GM23248 (cell line): ENCODE results near the gene SLIT3. TPM values are rescaled to one million over a fixed set of nuclear protein-coding genes. Genes with fewer than 3 reads are reported as not detected.

Experiments used
- DNase-seq: peaks from one replicate; pipeline ENCODE4 v3.0.0-alpha.2; 2015
- H2AFZ ChIP-seq: fragments of 200-600 bp; sonication (generic); 2 replicates; pipeline ENCODE4 v1.6.1; 2016; ENCODE audit warnings: antibody characterized with exemption
- H3F3A ChIP-seq: fragments of 200-600 bp; sonication (generic); 2 replicates; pipeline ENCODE4 v1.6.1; 2016; ENCODE audit warnings: mild to moderate bottlenecking, antibody characterized with exemption, mixed run types; ENCODE audit not compliant: insufficient read depth
- H3K27ac ChIP-seq: fragments of 200-600 bp; sonication (generic); 2 replicates; pipeline ENCODE4 v1.5.1; 2016; ENCODE audit warnings: mild to moderate bottlenecking
- H3K27me3 ChIP-seq: fragments of 200-600 bp; sonication (generic); replicated peaks from 2 replicates; pipeline ENCODE4 v1.6.1; 2016; ENCODE audit warnings: mild to moderate bottlenecking; ENCODE audit not compliant: insufficient read depth
- H3K36me3 ChIP-seq: fragments of 200-600 bp; sonication (generic); 2 replicates; pipeline ENCODE4 v1.6.1; 2016; ENCODE audit warnings: low read depth, mild to moderate bottlenecking
- H3K4me1 ChIP-seq: fragments of 200-600 bp; sonication (generic); 2 replicates; pipeline ENCODE4 v1.6.1; 2016; ENCODE audit warnings: mild to moderate bottlenecking; ENCODE audit not compliant: insufficient read depth
- H3K4me2 ChIP-seq: fragments of 200-600 bp; sonication (generic); one replicate; pipeline ENCODE4 v1.6.1; 2016; ENCODE audit warnings: mild to moderate bottlenecking; ENCODE audit not compliant: unreplicated experiment
- H3K4me3 ChIP-seq: fragments of 200-600 bp; sonication (generic); 2 replicates; pipeline ENCODE4 v1.5.1; 2016; ENCODE audit warnings: mild to moderate bottlenecking
- H3K79me2 ChIP-seq: fragments of 200-600 bp; sonication (generic); 2 replicates; pipeline ENCODE4 v1.6.1; 2016; ENCODE audit warnings: mild to moderate bottlenecking; ENCODE audit not compliant: insufficient read depth
- H3K9ac ChIP-seq: fragments of 200-600 bp; sonication (generic); 2 replicates; pipeline ENCODE4 v1.6.1; 2016; ENCODE audit warnings: mild to moderate bottlenecking
- H3K9me2 ChIP-seq: fragments of 200-600 bp; sonication (generic); 2 replicates; pipeline ENCODE4 v1.6.1; 2016; ENCODE audit warnings: mixed run types, mild to moderate bottlenecking, moderate library complexity; ENCODE audit not compliant: insufficient read depth
- H3K9me3 ChIP-seq: fragments of 200-600 bp; sonication (generic); one replicate; pipeline ENCODE4 v1.6.1; 2017; ENCODE audit warnings: low read depth
- H4K20me1 ChIP-seq: fragments of 200-600 bp; sonication (generic); 2 replicates; pipeline ENCODE4 v1.6.0; 2016; ENCODE audit not compliant: insufficient read depth
- EZH2 ChIP-seq: fragments of 200-600 bp; sonication (generic); IDR thresholded peaks from 2 replicates; pipeline ENCODE4 v1.6.1; 2018; ENCODE audit warnings: antibody characterized with exemption, mild to moderate bottlenecking; ENCODE audit not compliant: insufficient read depth, poor library complexity, severe bottlenecking
- EZH2phosphoT487 ChIP-seq: fragments of 200-600 bp; sonication (generic); IDR thresholded peaks from 2 replicates; pipeline ENCODE4 v1.6.1; 2018; ENCODE audit warnings: antibody characterized with exemption, moderate library complexity, mild to moderate bottlenecking, low read depth; ENCODE audit not compliant: insufficient read depth
- WGBS, 2 experiments: methylation state at CpG; one replicate each; pipeline ENCODE4 v1.1.6; 2015 to 2017; ENCODE audit warnings: low lambda C conversion rate in 2 of 2, low coverage in 1 of 2; ENCODE audit errors: missing lambda C conversion rate in 2 of 2; 5-methylcytosine and 5-hydroxymethylcytosine counted together
- in situ Hi-C: fragments of 300-500 bp; cut with MboI; formaldehyde crosslinking; loops from 2 replicates; pipeline ENCODE4 v1.15.0; 2020
- polyA plus RNA-seq: library from polyadenylated mRNA; unstranded; fragments of >200 nt; fragmentation: Nextera tagmentation; extraction: Ambion mirVana; gene quantifications from 2 replicates; pipeline ENCODE4 v1.2.1, GENCODE V29; 2016
- total RNA-seq: library from RNA; depleted of rRNA; stranded (reverse); fragments of >200 nt; shearing (Covaris generic); gene quantifications from 2 replicates; pipeline ENCODE4 v1.2.3, GENCODE V29; 2014

SLIT3 gene
- total and polyA plus RNA-seq, 2 experiments from 2014 or later: 61.9 to 100 TPM

DNA sequence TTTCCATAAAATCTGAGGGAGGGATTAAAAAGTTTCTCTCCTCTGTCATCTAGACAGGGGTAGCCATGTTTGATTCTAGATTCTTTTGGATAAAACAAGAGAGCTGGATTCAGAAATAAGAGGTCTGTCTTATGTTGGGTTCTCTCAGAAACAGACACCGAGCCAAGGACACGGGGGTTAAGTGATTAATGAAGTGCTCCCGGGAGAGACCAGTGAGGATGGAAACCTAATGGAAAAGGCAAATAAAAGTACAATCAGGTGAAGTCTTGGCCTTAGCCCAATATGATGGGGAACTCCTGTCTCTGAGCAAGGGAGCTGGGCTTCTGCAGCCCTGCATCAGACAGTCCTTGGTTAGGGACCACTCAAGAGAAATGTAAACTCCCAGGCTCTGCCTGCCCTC is 413.0 kb downstream of the SLIT3 start:
- Histone ChIP-seq H3K4me3 (no peak overlapping the region), H3K4me2 (no peak overlapping the region), H3K9me3 (no peaks in the 10 kb centered on the region), H4K20me1 (no peaks in the 10 kb centered on the region), H3K9ac (no peak overlapping the region), H3K36me3 (no peaks in the 10 kb centered on the region), H3K27ac (no peak overlapping the region), H3K79me2 (no peaks in the 10 kb centered on the region), H3K4me1 (peaks cover 18% of the 10 kb centered on the region), H2AFZ (no peak overlapping the region), H3F3A (no peaks in the 10 kb centered on the region), H3K27me3 (no peaks in the 10 kb centered on the region), H3K9me2 (no peaks in the 10 kb centered on the region)
- no peak for DNase-seq
- no peak for TF ChIP-seq EZH2
- in situ Hi-C loops: no loop called here
- 94 to 96% methylated on average over 3 of the region's 3 CpGs for WGBS, 2 experiments

DNA sequence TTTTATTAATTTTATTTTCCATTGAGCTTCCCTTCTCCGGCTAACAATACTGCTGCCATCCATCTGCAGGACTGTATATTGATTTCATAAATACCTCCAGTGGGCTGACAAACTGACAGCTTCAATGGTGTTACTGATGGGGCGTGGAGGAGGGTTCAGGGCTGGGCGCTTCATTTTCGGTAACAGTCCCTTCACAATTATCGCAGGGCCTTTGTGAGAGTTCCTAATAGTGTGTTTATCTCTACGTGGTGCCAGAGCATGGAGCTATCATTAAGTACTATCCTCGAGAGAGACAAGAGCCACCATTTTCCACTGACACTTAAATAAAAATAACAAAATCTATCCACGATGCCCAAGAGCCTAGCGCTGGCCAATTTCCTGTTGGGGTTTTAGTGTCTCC is 414.8 kb downstream of the SLIT3 start:
- DNase-seq: no peak
- Histone ChIP-seq H2AFZ (peak overlapping the region; percentile 52), H3K79me2 (no peaks in the 10 kb centered on the region), H4K20me1 (no peaks in the 10 kb centered on the region), H3K27ac (no peak overlapping the region), H3F3A (no peaks in the 10 kb centered on the region), H3K4me2 (peak overlapping the region; percentile 56), H3K27me3 (no peaks in the 10 kb centered on the region), H3K9me2 (no peaks in the 10 kb centered on the region), H3K9me3 (no peaks in the 10 kb centered on the region), H3K4me3 (peak overlapping the region; percentile 19), H3K9ac (peak overlapping the region; percentile 34), H3K36me3 (no peaks in the 10 kb centered on the region), H3K4me1 (peaks cover 18% of the 10 kb centered on the region)
- in situ Hi-C loops: no loop called here
- no peak for TF ChIP-seq EZH2phosphoT487
- TF ChIP-seq EZH2: no peak
- 41 to 53% methylated on average over 9 of the region's 9 CpGs for WGBS, 2 experiments

DNA sequence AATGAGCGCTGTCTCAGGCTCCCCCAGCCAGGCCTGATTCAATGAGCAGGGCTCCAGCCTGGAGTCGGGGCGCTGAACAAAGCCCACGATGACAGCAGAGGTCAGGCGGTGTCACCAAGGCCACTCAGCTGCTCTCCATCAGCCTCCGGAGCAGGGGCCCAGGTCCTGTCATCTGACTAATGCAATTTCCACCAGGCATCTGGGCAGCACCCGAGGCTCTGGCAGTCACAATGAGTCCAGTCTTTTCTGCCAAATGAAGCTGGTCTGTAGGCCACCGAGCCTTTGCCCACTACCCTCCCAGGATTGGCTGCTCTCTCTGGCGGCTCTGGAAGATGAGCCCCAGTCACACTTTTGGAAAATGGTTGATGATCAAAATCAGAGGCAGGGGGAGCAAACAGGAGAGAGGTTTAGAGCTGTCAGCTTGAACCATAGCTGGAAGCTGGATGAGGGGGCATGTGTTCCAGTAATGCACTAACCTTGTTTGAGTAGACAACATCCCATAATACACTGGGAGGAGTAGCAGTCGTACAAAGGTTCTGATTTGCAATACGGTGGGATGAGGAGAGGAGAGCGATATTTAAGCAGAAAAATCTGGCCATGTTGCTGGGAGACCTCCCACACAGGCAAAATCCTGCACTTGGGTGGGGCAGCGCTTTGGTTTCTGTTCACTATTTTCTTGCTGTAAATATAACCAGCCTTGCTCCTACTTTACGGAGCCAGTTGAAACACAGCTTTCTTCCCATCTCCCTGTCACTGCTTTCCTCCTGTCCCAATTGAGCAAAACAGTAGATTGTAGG is 415.4 kb downstream of the SLIT3 start:
- peak overlapping the region; percentile 19 for H3K4me3 ChIP-seq
- no peak for TF ChIP-seq EZH2
- H3F3A ChIP-seq: no peaks in the 10 kb centered on the region
- H3K36me3 ChIP-seq: no peaks in the 10 kb centered on the region
- H3K9me2 ChIP-seq: no peaks in the 10 kb centered on the region
- peak; percentile 66 for DNase-seq
- peak overlapping the region; percentile 52 for H2AFZ ChIP-seq
- no peaks in the 10 kb centered on the region for H4K20me1 ChIP-seq
- H3K4me1 ChIP-seq: peaks cover 18% of the 10 kb centered on the region
- H3K27ac ChIP-seq: peak overlapping the region; percentile 11; the same call in 1 of the 2 replicates
- in situ Hi-C loops: no loop called here
- peak overlapping the region; percentile 34 for H3K9ac ChIP-seq
- H3K4me2 ChIP-seq: peak overlapping the region; percentile 56
- no peaks in the 10 kb centered on the region for H3K9me3 ChIP-seq
- H3K79me2 ChIP-seq: no peaks in the 10 kb centered on the region
- no peaks in the 10 kb centered on the region for H3K27me3 ChIP-seq
- WGBS, 2 experiments: 17 to 20% methylated on average over 14 of the region's 14 CpGs

DNA sequence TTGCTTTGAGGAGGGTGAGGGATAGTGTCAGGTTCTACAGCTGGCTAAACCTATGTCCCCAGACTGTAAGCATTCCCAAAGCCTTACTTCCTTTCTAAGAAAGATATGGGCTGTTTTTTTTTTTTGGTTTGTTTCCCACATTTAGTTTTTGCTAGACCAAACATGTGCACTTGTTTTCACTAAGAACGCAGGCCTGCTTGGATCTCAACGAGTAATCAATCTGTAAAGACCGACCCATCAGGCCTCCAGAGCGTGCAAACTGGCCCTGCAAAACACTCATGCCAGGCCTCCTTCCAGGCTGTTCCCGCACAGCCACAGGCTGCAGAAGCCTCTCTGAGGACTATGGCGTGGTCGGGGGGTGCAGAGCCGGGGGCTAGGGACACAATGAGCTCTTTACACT is 416.9 kb downstream of the SLIT3 start:
- no peaks in the 10 kb centered on the region for H3K9me2 ChIP-seq
- no peaks in the 10 kb centered on the region for H3K79me2 ChIP-seq
- WGBS, 2 experiments: 76 to 80% methylated on average over 8 of the region's 8 CpGs
- H3K36me3 ChIP-seq: no peaks in the 10 kb centered on the region
- H3K27me3 ChIP-seq: no peaks in the 10 kb centered on the region
- no peaks in the 10 kb centered on the region for H4K20me1 ChIP-seq
- H3F3A ChIP-seq: no peaks in the 10 kb centered on the region
- TF ChIP-seq EZH2phosphoT487 (no peak), EZH2 (no peak)
- no peak for DNase-seq
- no peak overlapping the region for H3K4me3 ChIP-seq
- no peaks in the 10 kb centered on the region for H3K9me3 ChIP-seq
- H3K4me1 ChIP-seq: peaks cover 22% of the 10 kb centered on the region
- H3K27ac ChIP-seq: no peak overlapping the region
- no peak overlapping the region for H3K9ac ChIP-seq
- H2AFZ ChIP-seq: no peak overlapping the region
- in situ Hi-C loops: no loop called here
- no peak overlapping the region for H3K4me2 ChIP-seq
